ENCODE results near the gene COX7A2.
A peak's percentile ranks its signal among the peaks of the same experiment; 100 is the strongest.

Gene COX7A2

GRCh38 chr6:75213732-75214131 lies 29.9 kb downstream of the COX7A2 start:
- H3K9me3 ChIP-seq (ENCODE audit: low read length): no peaks in the 10 kb centered on the region
- H3K27me3 ChIP-seq (ENCODE audit: control insufficient read depth in 1 of 2, insufficient read depth in 2 of 2, low read length in 2 of 2): no peaks in the 10 kb centered on the region
- no peaks in the 10 kb centered on the region for H3K36me3 ChIP-seq (ENCODE audit: insufficient read depth, low read length)
- no peak overlapping the region for H3K9ac ChIP-seq (ENCODE audit: low read length)
- peaks cover 14% of the 10 kb centered on the region for H3K4me1 ChIP-seq (ENCODE audit: insufficient read depth, low read length)
- H3K4me3 ChIP-seq (ENCODE audit: low read depth in 1 of 2, low read length in 2 of 2): no peak overlapping the region
- no peak overlapping the region for H3K27ac ChIP-seq (ENCODE audit: low read depth, low read length)

- H3K9ac ChIP-seq (ENCODE audit: low read length): no peak overlapping the region
- H3K36me3 ChIP-seq (ENCODE audit: insufficient read depth, low read length): no peaks in the 10 kb centered on the region
- H3K27me3 ChIP-seq (ENCODE audit: control insufficient read depth in 1 of 2, insufficient read depth in 2 of 2, low read length in 2 of 2): no peaks in the 10 kb centered on the region
- no peak overlapping the region for H3K27ac ChIP-seq (ENCODE audit: low read depth, low read length)
- no peaks in the 10 kb centered on the region for H3K9me3 ChIP-seq (ENCODE audit: low read length)
- no peak overlapping the region for H3K4me3 ChIP-seq (ENCODE audit: low read depth in 1 of 2, low read length in 2 of 2)
- H3K4me1 ChIP-seq (ENCODE audit: insufficient read depth, low read length): peaks cover 17% of the 10 kb centered on the region
These were observed 30.5 kb downstream of the COX7A2 start for GRCh38 chr6:75213112-75213511.

GRCh38 chr6:75211920-75212590 lies 31.5 kb downstream of the COX7A2 start:
- H3K4me1 ChIP-seq (ENCODE audit: insufficient read depth, low read length): peaks cover 13% of the 10 kb centered on the region
- H3K4me3 ChIP-seq (ENCODE audit: low read depth in 1 of 2, low read length in 2 of 2): no peak overlapping the region
- no peak overlapping the region for H3K9ac ChIP-seq (ENCODE audit: low read length)
- H3K27me3 ChIP-seq (ENCODE audit: control insufficient read depth in 1 of 2, insufficient read depth in 2 of 2, low read length in 2 of 2): no peaks in the 10 kb centered on the region
- H3K36me3 ChIP-seq (ENCODE audit: insufficient read depth, low read length): no peaks in the 10 kb centered on the region
- H3K9me3 ChIP-seq (ENCODE audit: low read length): no peaks in the 10 kb centered on the region
- no peak overlapping the region for H3K27ac ChIP-seq (ENCODE audit: low read depth, low read length)

- Histone ChIP-seq H3K27me3 (ENCODE audit: control insufficient read depth in 1 of 2, insufficient read depth in 2 of 2, low read length in 2 of 2) (no peaks in the 10 kb centered on the region), H3K9me3 (ENCODE audit: low read length) (no peaks in the 10 kb centered on the region)
These were observed 32.5 kb downstream of the COX7A2 start for GRCh38 chr6:75210885-75211739.

GRCh38 chr6:75209184-75209723 lies 34.3 kb downstream of the COX7A2 start:
- Histone ChIP-seq H3K4me3 (ENCODE audit: low read depth in 1 of 2, low read length in 2 of 2) (peak overlapping the region in 1 of 2 donors; percentile 17), H3K27me3 (ENCODE audit: control insufficient read depth in 1 of 2, insufficient read depth in 2 of 2, low read length in 2 of 2) (no peaks in the 10 kb centered on the region), H3K9ac (ENCODE audit: low read length) (no peak overlapping the region), H3K4me1 (ENCODE audit: insufficient read depth, low read length) (peaks cover 14% of the 10 kb centered on the region), H3K27ac (ENCODE audit: low read depth, low read length) (no peak overlapping the region), H3K9me3 (ENCODE audit: low read length) (no peaks in the 10 kb centered on the region), H3K36me3 (ENCODE audit: insufficient read depth, low read length) (no peaks in the 10 kb centered on the region)

More at GRCh38 chr6:75210885-75211739, 32.5 kb downstream of the COX7A2 start:
- no peak overlapping the region for H3K9ac ChIP-seq (ENCODE audit: low read length)
- H3K27ac ChIP-seq (ENCODE audit: low read depth, low read length): no peak overlapping the region
- H3K4me1 ChIP-seq (ENCODE audit: insufficient read depth, low read length): peaks cover 14% of the 10 kb centered on the region
- H3K4me3 ChIP-seq (ENCODE audit: low read depth in 1 of 2, low read length in 2 of 2): no peak overlapping the region
- H3K36me3 ChIP-seq (ENCODE audit: insufficient read depth, low read length): no peaks in the 10 kb centered on the region

- no peaks in the 10 kb centered on the region for H3K9me3 ChIP-seq (ENCODE audit: low read length)
- peak overlapping the region in 1 of 2 donors; percentile 17 for H3K4me3 ChIP-seq (ENCODE audit: low read depth in 1 of 2, low read length in 2 of 2)
- no peak overlapping the region for H3K27ac ChIP-seq (ENCODE audit: low read depth, low read length)
- peaks cover 19% of the 10 kb centered on the region for H3K4me1 ChIP-seq (ENCODE audit: insufficient read depth, low read length)
- no peak overlapping the region for H3K9ac ChIP-seq (ENCODE audit: low read length)
- H3K36me3 ChIP-seq (ENCODE audit: insufficient read depth, low read length): no peaks in the 10 kb centered on the region
- no peaks in the 10 kb centered on the region for H3K27me3 ChIP-seq (ENCODE audit: control insufficient read depth in 1 of 2, insufficient read depth in 2 of 2, low read length in 2 of 2)
These were observed 35.1 kb downstream of the COX7A2 start for GRCh38 chr6:75208298-75209183.

GRCh38 chr6:75206576-75207342 lies 36.8 kb downstream of the COX7A2 start:
- Histone ChIP-seq H3K9ac (ENCODE audit: low read length) (peak overlapping the region; percentile 49), H3K4me3 (ENCODE audit: low read depth in 1 of 2, low read length in 2 of 2) (peak overlapping the region; percentile 38 to 89), H3K27me3 (ENCODE audit: control insufficient read depth in 1 of 2, insufficient read depth in 2 of 2, low read length in 2 of 2) (no peaks in the 10 kb centered on the region), H3K36me3 (ENCODE audit: insufficient read depth, low read length) (no peaks in the 10 kb centered on the region), H3K9me3 (ENCODE audit: low read length) (no peaks in the 10 kb centered on the region), H3K4me1 (ENCODE audit: insufficient read depth, low read length) (peaks cover 30% of the 10 kb centered on the region), H3K27ac (ENCODE audit: low read depth, low read length) (peak overlapping the region; percentile 98)

- Histone ChIP-seq H3K27ac (ENCODE audit: low read depth, low read length) (peak within 1 kb of the TSS; percentile 98), H3K36me3 (ENCODE audit: insufficient read depth, low read length) (no peaks in the 10 kb centered on the region), H3K9ac (ENCODE audit: low read length) (peak within 1 kb of the TSS; percentile 89), H3K27me3 (ENCODE audit: control insufficient read depth in 1 of 2, insufficient read depth in 2 of 2, low read length in 2 of 2) (no peaks in the 10 kb centered on the region), H3K4me3 (ENCODE audit: low read depth in 1 of 2, low read length in 2 of 2) (peak within 1 kb of the TSS; percentile 38 to 89), H3K9me3 (ENCODE audit: low read length) (no peaks in the 10 kb centered on the region), H3K4me1 (ENCODE audit: insufficient read depth, low read length) (peaks cover 30% of the 10 kb centered on the region)
These were observed 37.6 kb downstream of the COX7A2 start, which contains the start of gene COL12A1 for GRCh38 chr6:75205776-75206575. COL12A1 (minus strand) TSS chr6:75206053; CDS start chr6:75202792, 3,261 bp downstream.

GRCh38 chr6:75204959-75205775 lies 38.4 kb downstream of the COX7A2 start:
- peak overlapping the region; percentile 98 for H3K27ac ChIP-seq (ENCODE audit: low read depth, low read length)
- H3K9ac ChIP-seq (ENCODE audit: low read length): peak overlapping the region; percentile 89
- H3K4me3 ChIP-seq (ENCODE audit: low read depth in 1 of 2, low read length in 2 of 2): peak overlapping the region; percentile 38 to 89
- no peaks in the 10 kb centered on the region for H3K27me3 ChIP-seq (ENCODE audit: control insufficient read depth in 1 of 2, insufficient read depth in 2 of 2, low read length in 2 of 2)
- no peaks in the 10 kb centered on the region for H3K36me3 ChIP-seq (ENCODE audit: insufficient read depth, low read length)
- H3K9me3 ChIP-seq (ENCODE audit: low read length): no peaks in the 10 kb centered on the region
- peaks cover 30% of the 10 kb centered on the region for H3K4me1 ChIP-seq (ENCODE audit: insufficient read depth, low read length)

All from muscle layer of colon (tissue), 2 donors.